IPS-18a (cell line): Measurements from ENCODE around the gene NFS1.

Experiments
- H3K27ac ChIP-seq: one replicate; pipeline ENCODE4 v1.5.1; 2013; ENCODE audit warnings: low read length
- H3K27me3 ChIP-seq: one replicate; pipeline ENCODE4 v1.6.1; 2013; ENCODE audit warnings: mild to moderate bottlenecking, low read length; ENCODE audit not compliant: control insufficient read depth, insufficient read depth
- H3K36me3 ChIP-seq: one replicate; pipeline ENCODE4 v1.6.1; 2013; ENCODE audit warnings: low read depth, low read length; ENCODE audit not compliant: control insufficient read depth
- H3K4me1 ChIP-seq: one replicate; pipeline ENCODE4 v1.6.1; 2013; ENCODE audit warnings: low read depth, low read length; ENCODE audit not compliant: control insufficient read depth
- H3K4me3 ChIP-seq: one replicate; pipeline ENCODE4 v1.5.1; 2013; ENCODE audit warnings: low read length
- H3K9ac ChIP-seq: one replicate; pipeline ENCODE4 v1.6.1; 2013; ENCODE audit warnings: mild to moderate bottlenecking, low read length, moderate library complexity
- H3K9me3 ChIP-seq: one replicate; pipeline ENCODE4 v1.6.1; 2013; ENCODE audit warnings: low read depth, low read length; ENCODE audit not compliant: control insufficient read depth

Gene NFS1

DNA sequence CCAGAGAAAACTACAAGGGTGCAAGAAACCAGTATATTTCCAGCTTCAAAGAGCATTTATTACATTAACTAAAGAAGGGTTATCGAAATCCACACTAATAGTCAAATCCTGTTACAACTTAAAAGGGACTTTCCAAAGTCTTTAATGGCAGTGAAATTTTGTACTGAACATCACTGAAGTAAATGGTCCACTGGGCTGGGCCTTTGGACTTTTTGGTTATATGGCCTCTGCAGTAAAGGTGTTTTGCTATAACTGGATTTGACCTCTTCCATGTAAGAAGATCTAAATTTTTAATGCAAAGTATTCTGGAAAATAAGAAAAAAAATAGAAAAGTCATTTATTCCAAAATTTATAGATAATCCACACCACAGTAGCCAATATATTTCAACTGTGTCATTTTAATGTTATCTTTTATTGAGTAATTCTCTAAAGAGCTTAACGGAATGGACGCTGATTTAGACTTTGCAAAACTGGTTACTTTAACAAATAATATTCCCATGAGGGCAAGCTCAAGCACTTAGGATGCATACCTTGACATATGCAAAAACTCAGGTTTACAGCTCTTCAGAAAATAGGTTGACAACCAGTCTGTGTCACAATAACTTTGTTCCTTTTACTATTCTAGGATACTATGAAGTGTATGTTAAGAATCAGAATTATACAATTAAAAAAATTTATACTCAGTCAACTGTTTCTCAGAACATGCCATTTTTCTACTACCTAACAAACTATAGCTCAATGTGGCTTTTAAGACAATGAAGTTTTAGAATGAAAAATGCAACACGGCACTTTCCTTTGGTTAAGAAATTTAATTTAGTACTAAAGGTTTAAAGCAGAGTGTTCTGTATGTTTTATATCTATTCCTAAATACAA lies 35.9 kb upstream of the NFS1 start:
- H3K4me1 ChIP-seq = peaks cover 8% of the 10 kb centered on the region
- no peak overlapping the region for H3K27ac ChIP-seq
- H3K36me3 ChIP-seq = peaks cover 90% of the 10 kb centered on the region
- H3K9ac ChIP-seq = no peak overlapping the region
- H3K4me3 ChIP-seq = no peak overlapping the region
- H3K9me3 ChIP-seq = no peaks in the 10 kb centered on the region
- no peaks in the 10 kb centered on the region for H3K27me3 ChIP-seq

GRCh38 chr20:35734374-35734773 lies 35.2 kb upstream of the NFS1 start:
- peaks cover 3% of the 10 kb centered on the region for H3K4me1 ChIP-seq

DNA sequence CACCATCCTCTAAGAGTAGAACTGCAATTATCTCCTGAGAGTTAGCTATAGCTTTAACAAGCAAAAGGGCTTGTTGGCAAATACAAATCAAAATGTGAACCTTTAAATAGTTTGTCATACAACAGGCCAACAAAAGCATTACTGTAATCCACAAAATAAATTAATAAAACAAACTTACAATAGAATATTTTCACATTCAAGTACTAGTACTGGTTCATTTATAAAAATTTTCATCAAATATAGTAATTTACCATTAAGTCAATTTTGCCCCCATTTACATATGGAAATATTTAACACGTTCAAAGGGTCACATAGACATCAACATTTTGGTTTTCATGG lies 33.5 kb upstream of the NFS1 start:
- peaks cover 91% of the 10 kb centered on the region for H3K36me3 ChIP-seq
- no peaks in the 10 kb centered on the region for H3K9me3 ChIP-seq

More at GRCh38 chr20:35734374-35734773, 35.2 kb upstream of the NFS1 start:
- Histone ChIP-seq H3K36me3 (peaks cover 90% of the 10 kb centered on the region), H3K4me3 (no peak overlapping the region), H3K27ac (no peak overlapping the region), H3K9ac (no peak overlapping the region), H3K27me3 (no peaks in the 10 kb centered on the region), H3K9me3 (no peaks in the 10 kb centered on the region)

DNA sequence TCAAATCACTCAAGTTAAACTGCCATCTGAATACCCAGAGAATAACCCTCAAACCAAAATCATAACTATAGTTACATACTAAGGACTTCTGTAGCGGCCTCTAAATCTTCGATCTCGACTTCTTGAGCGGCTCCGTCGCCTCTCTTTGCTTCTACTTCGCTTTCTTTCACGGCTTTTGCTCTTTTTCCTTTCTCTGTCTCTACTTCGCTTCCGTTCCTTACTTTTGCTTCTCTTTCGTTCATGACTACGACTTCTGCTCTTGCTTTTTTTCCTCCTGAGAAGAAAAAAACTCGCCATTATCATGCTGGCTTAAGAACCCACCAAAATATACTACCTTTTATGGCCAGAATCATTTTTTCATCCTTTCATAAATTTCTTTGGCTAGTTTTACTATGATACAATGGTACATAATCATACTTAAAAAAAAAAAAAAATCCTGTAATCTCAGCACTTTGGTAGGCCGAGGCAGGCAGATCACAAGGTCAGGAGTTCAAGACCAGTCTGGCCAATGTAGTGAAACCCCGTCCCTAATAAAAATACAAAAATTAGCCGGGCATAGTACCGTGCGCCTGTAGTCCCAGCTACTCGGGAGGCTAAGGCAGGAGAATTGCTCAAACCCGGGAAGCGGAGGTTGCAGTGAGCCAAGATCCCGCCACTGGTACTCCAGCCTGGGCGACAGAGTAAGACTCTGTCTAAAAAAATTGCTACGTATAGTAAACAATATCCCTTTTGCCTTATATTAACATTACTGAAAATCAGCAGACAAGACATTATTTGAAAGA lies 32.9 kb upstream of the NFS1 start:
- H3K9ac ChIP-seq = no peak overlapping the region
- H3K27me3 ChIP-seq = no peaks in the 10 kb centered on the region
- no peaks in the 10 kb centered on the region for H3K4me1 ChIP-seq
- peaks cover 95% of the 10 kb centered on the region for H3K36me3 ChIP-seq
- no peaks in the 10 kb centered on the region for H3K9me3 ChIP-seq
- H3K4me3 ChIP-seq = no peak overlapping the region
- H3K27ac ChIP-seq = no peak overlapping the region

More for the DNA sequence above, 33.5 kb upstream of the NFS1 start:
- H3K27ac ChIP-seq = no peak overlapping the region
- no peaks in the 10 kb centered on the region for H3K4me1 ChIP-seq
- no peak overlapping the region for H3K9ac ChIP-seq
- no peak overlapping the region for H3K4me3 ChIP-seq
- no peaks in the 10 kb centered on the region for H3K27me3 ChIP-seq

- Histone ChIP-seq H3K36me3 (peaks cover 99% of the 10 kb centered on the region), H3K27me3 (no peaks in the 10 kb centered on the region), H3K9ac (no peak overlapping the region), H3K27ac (no peak overlapping the region), H3K4me1 (no peaks in the 10 kb centered on the region), H3K9me3 (no peaks in the 10 kb centered on the region), H3K4me3 (no peak overlapping the region)
Observed at GRCh38 chr20:35731469-35731788, 32.3 kb upstream of the NFS1 start.

GRCh38 chr20:35730583-35731468 lies 31.7 kb upstream of the NFS1 start:
- Histone ChIP-seq H3K9ac (no peak overlapping the region), H3K36me3 (peaks cover 99% of the 10 kb centered on the region), H3K27me3 (no peaks in the 10 kb centered on the region), H3K4me3 (no peak overlapping the region), H3K27ac (no peak overlapping the region), H3K9me3 (no peaks in the 10 kb centered on the region), H3K4me1 (no peaks in the 10 kb centered on the region)

DNA sequence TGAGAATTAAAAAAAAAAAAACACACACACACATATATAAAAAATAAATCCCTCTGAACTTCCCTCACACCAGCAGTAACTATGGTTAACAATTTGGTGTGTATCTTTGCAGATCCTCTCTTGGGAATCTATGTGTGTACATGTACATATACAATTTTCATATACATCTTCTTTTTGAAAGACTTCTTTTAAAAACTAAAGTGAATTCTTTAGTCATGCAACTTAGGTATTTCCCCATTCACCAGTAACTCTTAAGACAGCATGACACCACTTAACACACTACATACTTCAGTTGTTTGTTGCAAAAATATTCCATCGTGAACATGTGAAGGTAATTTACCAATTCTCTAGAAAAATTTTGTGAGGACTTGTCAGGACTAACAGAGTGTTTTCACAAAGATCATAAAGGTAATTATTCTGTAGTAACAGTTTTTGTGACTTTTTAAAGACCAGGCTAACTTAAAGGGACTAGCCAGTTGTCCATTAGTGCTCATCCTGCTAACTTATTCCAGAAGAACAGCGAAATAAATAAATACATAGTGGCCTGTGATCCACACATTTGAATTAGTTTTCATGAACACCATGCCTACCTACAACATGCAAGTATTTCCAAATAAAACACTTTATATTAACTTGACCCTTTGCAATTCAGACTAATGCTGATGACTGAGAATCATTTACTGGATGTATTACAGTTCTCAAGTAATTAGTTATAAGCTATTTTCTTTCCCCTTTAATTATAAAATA lies 30.9 kb upstream of the NFS1 start:
- H3K27ac ChIP-seq = no peak overlapping the region
- no peaks in the 10 kb centered on the region for H3K4me1 ChIP-seq
- no peak overlapping the region for H3K4me3 ChIP-seq
- H3K9ac ChIP-seq = no peak overlapping the region
- no peaks in the 10 kb centered on the region for H3K27me3 ChIP-seq
- H3K9me3 ChIP-seq = no peaks in the 10 kb centered on the region
- H3K36me3 ChIP-seq = peaks cover 98% of the 10 kb centered on the region

GRCh38 chr20:35729283-35729807 lies 30.2 kb upstream of the NFS1 start:
- no peak overlapping the region for H3K4me3 ChIP-seq
- H3K27me3 ChIP-seq = no peaks in the 10 kb centered on the region
- H3K9ac ChIP-seq = no peak overlapping the region
- no peak overlapping the region for H3K27ac ChIP-seq
- H3K9me3 ChIP-seq = no peaks in the 10 kb centered on the region
- peaks cover 98% of the 10 kb centered on the region for H3K36me3 ChIP-seq
- H3K4me1 ChIP-seq = no peaks in the 10 kb centered on the region

DNA sequence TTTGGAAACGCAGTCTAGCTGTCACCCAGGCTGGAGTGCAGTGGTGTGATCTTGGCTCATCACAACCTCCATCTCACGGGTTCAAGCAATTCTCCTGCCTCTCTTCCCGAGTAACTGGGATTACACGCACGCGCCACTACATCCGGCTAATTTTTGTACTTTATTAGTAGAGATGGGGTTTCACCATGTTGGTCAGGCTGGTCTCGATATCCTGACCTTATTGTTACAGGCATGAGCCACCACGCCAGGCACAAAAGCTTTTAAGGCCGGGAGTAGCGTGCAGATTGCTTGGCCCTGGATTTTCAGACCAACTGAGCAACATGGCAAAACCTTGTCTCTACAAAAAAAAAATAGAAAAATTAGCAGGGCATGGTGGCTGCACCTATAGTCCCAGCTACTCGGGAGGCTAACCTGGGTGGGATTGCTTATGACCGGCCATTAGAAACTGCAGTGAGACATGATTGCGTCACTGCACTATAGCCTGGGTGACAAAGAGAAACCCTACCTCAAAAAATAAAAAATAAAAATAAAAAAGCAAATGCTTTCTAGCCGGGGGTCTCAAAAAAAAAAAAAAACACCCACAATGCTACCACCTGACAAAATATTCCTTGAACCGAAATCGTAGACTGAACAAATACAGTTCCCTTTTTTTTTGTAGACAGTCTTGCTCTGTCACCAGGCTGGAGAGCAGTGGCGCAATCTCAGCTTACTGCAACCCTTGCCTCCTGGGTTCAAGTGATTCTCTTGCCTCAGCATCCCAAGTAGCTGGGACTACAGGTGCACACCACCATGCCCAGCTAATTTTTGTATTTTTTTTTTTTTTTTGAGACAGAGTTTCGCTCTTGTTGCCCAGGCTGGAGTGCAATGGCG lies 27.9 kb upstream of the NFS1 start:
- H3K4me3 ChIP-seq = no peak overlapping the region
- peaks cover 96% of the 10 kb centered on the region for H3K36me3 ChIP-seq
- H3K4me1 ChIP-seq = no peaks in the 10 kb centered on the region
- H3K9me3 ChIP-seq = no peaks in the 10 kb centered on the region
- no peak overlapping the region for H3K9ac ChIP-seq
- H3K27me3 ChIP-seq = no peaks in the 10 kb centered on the region
- no peak overlapping the region for H3K27ac ChIP-seq
